HG02884 (cell line): ENCODE results near the gene MIGA2.

Experiments
- ATAC-seq: cut with Tn5 transposase; IDR thresholded peaks from one replicate; pipeline ENCODE4 v1.9.1; 2021; ENCODE audit warnings: mild to moderate bottlenecking, moderate library complexity; ENCODE audit not compliant: unreplicated experiment

MIGA2 gene

DNA sequence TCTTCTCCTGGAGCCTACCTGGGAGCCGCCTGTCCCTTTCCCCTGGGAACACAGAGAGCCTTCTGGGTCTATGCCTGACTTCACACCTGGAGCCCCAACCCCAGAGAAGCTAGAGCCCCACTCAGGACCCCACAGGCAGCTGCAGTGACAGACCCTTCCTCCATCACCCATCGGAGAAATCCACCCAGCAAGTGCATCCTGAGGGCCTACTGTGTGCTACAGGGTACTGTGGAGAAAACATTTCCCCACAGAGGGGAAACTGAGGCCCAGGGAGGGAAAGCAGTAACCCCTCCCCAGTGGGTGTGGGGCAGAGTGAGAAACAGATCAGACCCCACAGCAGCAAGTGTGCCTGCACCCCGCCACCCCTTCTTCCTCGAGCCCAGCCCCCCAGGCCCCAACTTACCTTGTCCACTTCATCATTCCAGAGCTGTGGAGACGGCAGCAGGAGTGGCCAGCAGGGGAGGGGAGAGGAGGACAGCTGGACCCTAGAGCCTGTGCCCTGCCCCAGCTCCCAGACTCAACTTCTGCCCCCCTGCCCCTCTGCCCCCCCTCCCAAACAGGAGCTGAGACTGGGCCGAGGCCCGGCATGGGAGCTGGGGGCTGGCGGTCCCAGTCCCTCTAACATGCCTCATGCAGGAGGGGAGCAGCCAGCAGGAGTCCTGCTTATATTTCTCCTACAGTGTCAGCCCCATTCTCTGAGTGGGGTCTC is 26.0 kb upstream of the MIGA2 start:
- no peak for ATAC-seq

DNA sequence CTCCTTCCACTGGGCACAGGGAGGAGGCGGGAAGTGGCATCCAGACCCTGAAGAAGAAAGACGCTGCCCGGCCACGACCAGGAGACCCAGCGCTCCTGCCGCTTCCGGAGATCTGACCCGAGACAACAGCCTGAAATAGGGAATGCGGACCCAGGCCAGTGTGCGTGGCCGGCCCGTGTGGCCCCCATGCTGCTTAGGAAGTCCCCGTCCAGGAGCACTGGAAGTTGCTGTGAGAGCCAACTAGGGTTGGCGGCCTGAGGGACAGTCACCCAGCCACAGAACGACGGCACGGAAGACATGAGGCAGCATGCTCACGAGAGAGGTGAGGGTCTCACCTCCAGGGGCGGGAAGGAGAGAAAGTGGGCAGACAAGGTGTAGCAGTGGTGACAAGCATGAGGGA is 25.3 kb upstream of the MIGA2 start:
- ATAC-seq = no peak

DNA sequence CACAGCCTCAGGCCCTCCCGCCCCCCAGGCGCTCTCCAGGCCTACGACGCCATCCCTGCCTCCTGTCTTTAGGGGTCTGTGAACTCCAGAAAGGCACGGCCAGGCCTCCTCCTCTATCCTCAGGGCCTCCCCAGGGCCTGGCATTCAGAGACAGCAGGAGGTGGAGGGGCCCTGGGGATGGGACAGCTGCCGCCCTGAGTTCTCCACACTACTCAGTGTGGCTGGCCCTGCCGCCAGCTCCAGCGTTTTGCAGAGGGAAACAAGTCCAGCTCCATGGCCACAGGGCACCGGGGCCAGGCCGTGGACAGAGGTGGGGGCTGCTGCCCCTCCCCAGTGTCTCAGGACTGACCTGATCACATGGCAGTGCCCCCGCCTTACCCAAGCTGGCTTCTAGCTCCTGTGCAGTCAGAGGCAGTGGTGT is 24.7 kb upstream of the MIGA2 start:
- ATAC-seq = no peak

DNA sequence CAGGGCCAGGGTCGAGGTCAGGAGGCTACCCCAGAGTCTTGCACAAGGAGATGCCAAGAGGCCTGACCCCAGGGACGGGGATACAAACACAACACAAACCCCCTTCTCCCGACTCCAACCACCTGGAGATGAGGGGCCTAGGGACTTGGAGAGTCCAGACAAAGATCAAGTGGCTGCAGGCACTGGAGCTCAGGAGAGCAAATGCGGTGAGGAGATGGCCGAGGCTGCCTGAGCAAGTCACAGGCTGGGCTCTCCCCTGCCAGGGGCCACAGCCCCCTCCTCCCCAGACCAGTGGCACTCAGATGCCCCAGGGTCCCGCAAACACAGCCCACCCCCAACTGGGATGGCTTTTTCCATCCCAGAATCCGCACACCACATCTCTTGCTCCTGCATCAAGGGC is 24.1 kb upstream of the MIGA2 start:
- no peak for ATAC-seq

DNA sequence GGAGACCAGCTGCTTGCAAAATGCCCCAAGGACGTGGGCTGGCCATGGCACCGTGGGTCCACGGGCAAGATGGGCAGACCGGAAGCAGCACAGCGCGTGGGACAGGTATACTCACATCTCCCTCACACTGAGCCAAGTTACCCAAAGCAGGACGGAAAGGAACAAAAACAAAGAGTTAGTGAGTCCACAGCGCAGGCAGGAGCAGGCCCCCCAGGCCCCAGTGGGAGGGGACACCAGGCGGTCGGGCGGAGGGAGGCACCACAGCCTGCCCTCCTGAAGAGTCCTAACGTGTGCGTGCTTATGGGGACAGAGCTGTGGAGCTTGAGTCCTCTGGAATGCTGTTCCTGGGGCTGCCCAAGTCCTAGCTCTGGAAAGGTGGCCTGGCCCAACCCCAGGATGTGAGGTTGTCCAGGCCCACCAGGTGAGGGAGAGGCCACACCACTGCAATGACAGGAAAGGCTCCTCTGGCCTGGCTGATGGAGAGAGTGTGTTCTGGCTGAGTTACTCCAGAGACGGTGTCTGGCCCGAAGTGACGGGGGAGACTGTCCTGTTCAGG is 23.5 kb upstream of the MIGA2 start:
- no peak for ATAC-seq

DNA sequence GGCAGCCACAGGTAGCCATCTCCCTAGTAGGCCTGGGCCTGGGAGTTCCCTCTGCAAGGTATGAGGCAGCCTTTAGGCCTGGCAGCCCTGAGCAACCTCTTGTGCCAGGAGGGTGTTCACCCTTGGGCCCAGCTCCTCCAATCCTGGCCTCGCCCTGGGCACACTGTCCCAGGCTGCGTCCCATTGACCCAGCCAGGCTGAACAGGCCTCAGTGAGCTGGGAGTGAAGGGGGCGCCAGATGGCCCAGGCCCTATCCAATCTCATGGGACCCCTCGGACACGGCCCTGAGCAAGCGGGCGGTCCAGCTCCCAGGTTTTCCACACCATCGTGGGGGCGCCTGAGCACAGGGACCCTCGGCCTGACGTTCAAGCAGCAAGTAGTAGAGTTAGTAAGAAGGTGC is 22.8 kb upstream of the MIGA2 start:
- no peak for ATAC-seq

DNA sequence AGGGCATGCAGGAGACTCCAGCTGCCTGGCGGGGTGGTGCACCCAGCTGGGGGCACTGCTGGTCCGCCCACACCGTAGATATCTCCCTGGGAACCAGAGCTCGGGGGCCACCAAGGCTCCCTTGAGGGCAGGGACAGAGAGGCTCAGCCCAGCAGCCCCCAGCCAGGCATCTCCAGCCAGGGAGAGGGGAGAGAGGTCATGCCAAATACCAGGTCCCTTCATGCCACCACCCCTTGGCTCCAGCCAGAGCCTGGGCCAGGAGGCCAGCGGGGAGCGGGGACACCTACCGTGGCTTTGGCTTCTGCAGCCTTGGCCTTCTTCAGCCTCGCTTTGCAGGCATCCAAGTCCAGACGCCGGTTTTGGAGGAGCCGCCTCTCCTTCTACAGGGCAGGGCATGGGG is 22.3 kb upstream of the MIGA2 start:
- ATAC-seq = no peak

DNA sequence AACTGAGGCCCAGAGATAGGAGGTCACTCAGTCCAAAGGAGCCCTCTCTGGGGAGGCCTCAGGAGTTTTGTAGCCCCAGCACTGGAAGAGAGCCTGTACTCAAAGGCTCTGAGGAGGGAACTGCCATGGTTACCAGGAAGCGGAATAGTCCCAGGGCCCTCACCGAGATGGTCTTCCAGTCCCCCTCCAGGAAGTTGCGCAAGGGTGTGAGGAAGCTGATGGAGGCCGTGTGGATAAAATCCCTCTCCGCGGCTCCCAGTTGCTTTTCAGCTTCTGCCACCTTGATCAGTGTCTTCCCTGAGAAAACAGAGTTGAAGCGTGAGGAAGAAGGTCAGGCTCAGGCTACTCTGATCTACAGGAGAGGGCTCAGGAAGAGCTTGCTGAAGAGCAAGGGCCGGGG is 21.8 kb upstream of the MIGA2 start:
- no peak for ATAC-seq

DNA sequence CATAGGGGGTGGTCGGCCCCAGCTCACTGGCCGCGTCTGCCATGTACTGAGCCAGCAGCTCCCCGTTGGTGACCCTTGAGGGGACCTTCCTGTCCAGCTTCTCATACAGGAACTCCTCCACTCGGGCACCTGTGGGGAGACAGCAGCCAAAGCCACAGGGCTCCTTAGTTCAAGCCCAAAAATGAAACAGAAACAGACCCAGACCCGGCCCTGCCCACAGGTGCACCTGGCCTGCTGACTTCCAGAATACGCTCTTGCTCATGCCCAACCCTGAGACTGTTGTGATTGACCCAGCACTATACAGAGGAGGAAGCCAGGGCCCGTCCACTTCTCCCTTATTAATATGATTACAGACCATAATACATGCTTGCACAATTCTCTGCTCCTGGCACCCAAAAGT is 15.3 kb upstream of the MIGA2 start:
- ATAC-seq = no peak

DNA sequence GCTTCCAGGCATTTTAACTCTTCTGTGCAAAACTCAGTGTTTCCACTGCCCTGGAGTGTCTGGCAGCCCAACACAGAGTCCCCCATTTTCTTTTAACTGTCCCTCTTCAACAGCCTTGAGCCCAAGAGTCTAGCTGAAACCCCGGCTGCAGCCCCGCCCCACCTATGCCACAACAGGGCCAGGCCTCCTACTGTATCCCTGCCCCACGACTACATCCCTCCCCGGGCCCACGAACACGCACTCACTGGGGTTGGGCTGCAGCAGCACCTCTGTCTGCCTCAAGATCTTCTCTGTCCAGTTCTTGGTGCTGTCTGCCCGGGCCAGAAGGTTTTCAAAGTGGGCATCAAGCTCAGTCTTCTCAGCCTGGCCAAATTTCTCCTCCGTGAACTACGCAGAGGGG is 14.4 kb upstream of the MIGA2 start:
- ATAC-seq = no peak

DNA sequence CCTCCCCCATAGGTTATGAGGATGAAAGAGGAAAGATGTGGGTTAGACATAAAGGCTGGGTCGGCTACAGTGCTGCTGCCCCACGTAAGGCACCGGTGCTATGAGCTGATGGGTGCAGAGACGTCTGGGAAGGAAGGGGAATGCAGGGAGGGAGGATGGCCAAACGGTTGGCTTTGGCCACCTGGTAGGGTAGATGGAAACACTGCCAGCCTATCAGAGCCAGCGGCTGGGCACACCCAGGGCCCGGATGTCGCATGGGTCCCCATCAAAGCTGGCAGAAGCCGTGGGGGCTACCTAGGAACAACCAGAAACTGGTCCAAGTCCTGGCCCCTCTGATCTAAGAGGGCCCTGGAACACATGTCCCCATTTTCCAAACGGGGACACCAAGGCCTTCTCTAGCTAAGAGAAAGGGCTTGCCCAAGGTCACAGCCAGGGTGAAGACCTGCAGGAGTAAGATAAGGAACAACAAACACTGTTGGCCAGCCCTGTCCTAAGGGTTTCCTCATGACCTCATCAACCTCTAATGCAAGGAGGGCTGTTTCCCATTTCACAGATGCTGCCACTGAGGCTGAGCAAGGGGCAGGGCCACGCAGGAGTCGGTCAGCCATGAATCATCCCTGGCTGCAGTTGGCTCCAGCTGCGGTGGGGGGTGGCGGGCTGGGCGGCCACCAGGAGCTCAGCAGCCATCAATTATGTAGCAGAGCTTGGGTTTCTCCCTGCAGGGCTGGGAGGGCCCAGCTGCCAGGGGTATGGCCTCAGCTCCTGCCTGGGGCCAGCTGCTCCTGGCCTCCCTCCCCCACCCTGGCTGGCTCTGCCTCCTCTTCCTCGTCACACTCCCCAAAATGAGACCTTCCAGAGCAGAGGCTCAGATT is 13.2 kb upstream of the MIGA2 start:
- ATAC-seq = no peak

DNA sequence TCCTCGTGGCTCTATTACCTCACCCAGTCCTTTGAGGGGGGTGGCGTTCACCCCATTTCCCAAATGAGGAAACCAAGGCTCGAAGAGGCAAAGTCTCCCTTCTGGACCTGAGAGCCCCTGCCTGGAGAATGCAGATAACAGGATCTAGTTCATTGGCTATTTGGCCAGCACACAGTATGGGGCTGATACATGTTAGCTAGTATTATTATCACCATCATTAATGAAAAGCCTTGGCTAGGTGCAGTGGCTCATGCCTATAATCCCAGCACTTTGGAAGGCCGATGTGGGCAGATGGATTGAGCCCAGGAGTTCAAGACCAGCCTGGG is 12.6 kb upstream of the MIGA2 start:
- no peak for ATAC-seq

DNA sequence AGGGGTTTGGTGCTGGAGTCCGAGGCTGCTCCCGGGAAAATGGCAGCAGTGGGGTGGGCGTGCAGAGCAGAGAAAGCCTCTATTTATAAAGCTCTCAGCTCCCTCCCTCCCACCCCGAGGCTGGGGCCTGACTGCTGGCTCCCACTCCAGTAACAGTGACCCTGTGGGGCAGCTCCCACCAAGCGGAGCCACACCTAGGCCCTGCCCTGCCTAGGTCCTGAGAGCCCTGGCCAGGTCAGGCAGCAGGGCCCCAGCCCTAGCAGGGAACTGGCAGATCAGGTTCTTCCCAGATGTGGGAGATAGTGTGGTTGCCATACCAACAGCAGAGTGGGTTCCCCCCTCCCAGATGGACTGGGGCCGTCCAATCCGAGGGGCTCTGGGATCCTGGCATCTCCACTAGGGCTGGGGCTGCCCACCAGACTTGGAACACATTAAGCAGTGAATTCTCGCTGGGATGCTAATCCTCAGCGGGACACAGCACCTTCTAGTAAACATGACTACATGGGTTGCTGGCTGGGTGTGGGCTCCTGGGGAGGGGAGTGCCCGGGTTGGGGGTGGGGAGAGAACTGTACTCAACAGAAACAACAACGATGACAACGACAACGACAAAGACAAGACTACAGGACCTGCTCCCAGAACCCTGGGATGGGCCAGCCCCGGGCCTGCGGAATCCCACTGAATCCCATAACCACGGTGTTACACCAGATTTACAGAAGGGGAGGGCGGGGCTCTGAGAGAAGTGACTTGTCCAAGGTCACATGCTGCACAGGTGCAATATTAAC is 9.8 kb upstream of the MIGA2 start:
- ATAC-seq = no peak

DNA sequence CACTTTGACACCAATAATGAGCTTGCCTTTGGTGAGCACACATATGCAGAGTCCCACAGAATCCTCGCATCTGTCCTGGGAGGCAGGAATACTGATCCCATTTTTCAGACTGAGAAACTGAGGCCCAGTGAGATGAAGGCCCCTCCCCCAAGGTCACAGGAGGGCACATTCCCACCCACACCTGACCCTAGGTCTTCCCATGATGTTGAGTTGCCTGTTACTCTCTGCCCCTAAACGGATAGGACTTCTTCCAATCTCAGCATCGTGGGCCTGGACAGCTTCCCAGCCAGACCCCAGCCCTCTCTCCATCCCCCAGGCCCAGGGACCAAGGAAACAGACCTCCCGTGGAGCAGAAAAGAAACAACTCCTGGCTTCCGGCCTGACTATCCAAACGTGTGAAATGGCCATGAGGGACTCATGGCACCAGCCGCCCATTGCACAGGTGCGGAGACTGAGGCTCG is 9.2 kb upstream of the MIGA2 start:
- no peak for ATAC-seq

DNA sequence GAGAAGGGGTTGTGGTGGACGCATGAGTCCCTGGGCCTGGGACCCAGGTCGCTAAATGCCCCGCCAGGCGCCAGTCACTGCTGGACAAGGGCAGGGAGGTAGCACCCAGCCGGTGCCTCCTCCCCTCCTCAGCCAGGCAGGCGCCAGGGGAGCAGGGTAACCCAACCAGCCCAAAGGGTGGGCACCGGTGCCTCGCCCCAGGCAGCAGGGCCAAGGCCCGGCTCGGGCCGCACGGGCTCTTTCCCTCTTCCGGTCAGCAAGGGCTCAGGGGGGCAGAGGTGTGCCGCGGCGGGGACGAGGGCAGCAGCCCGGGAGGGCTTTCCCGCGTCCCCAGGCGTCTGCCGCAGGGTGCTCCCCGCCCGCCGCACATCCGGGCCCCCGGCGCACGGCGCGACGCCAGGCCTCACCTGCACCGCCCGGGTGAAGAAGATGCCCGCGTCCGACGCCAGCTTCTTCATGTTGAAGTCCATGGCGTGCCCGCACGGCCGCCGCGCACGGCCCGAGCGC is 8.7 kb upstream of the MIGA2 start:
- ATAC-seq = peak; percentile 29

DNA sequence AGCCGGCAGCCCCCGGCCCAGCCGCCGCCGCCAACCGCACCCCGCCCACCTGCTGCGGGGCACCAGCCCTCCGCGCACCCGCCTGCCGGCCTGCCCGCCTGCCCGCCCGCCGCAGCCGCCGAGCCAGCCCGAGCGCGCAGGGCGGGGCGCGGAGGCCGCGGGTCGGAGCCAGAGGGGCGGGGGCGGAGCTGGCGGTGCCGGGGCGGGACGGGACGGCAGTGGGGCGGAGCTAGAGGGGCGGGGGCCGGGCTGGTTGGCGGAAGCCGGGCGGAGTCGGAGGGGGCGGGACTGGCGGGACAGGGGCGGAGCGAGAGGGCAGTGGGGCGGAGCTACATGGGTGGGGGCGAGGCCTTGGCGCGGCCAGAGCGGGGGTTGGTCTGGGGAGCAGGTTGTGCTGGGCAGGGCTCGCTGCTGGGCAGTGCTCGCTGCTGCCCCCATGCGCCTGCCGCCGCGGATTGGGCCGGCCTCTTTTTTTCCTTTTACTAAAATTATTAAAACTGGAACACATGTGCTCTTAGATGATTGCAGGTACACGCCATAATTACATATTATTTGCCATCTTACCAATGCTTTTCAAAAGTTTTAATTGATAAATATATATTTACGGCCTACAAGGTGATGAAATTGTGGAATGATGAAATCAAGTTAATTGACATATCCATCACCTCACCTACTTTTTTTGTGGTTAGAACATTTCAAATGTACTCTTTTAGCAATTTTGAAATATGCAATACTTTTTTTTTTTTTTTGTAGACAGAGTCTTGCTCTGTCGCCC is 8.0 kb upstream of the MIGA2 start, which contains the start of gene SH3GLB2:
Gene SH3GLB2, minus strand, starts transcription at position 140 of the 775 bp plus-strand sequence. CDS start 177 bp downstream, outside the sequence.
- ATAC-seq = peak; percentile 74

DNA sequence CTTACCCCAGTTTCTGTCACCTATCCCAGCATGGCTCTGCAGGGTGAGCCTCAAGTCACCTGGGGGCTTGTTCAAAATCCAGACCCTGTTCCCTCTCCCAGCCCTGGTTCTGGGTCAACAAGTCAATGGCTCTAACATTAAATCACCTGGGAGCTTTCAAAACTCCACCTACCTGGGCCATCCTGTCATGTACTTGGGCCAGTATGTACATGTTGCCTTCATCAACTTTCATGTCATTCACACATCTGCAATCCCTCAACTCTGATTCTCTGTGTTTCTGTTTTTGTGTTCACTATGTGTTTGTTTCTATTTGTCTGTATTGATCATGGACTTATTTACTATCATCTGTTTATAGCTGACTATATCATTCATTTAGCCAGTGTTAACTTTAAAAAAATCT is 6.2 kb upstream of the MIGA2 start:
- ATAC-seq = no peak

DNA sequence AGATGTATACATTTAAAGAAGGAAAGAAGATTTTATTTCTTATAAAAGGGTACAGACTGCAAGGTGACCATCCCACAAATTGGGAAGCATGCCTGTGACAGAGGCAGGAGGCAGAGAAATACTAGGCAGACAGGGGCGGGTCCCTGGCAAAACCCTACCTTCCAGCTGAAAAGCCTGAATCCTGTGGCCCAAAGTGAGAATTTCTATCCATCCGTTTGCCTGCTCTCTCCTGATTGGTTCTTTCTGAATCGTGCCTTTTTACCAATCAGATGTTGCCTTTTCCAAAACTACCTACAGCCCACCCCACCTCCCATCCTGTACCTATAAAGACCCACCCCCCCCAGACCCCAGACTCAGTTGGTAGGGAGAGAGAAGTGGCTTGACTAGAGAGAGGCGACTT is 4.9 kb upstream of the MIGA2 start:
- no peak for ATAC-seq

DNA sequence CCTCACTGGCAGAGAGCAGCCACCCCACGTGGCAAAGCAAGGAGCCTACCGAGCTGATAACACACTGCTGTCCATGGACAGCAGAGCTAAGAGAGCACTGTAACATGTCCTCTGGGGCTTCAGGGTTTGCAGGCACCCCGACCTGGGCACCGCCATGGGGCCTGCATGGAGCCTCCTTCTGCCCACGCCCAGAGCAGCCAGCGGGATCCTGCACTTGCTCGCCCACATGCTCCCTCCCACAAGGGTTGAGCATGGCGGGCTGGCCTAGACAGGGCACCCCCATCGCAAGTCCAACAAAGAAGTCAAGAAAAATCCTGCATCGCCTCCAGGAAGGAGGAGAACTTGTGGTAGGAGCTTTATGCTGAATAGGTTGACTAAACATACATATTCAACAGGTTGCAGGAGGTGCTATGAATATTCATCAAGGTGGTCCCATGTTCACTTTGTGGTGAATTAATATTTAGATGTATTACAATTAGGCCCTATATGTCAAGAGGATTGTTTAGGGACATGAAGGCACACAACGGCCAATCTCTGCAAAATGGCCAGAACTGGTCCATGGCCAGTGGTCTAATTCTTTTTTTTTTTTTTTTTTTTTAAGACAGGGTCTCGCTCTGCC is 3.8 kb upstream of the MIGA2 start:
- ATAC-seq = no peak

DNA sequence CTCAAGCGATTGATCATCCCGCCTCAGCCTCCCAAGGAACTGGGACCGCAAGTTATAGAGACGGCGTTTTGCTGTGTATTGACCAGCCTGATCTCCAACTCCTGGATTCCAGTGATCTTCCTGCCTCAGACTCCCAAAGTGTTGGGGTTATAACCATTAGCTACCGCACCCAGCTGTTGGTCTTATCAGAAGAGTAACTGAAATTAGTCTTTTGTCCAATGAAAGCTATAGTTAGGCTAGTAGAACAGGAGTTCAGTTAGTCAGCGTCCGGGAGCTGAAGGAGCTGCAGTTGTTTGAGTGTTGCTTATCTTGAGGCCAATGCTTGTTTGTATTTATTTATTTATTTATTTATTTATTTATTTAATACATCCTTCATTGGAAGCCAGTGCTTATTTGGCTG is 3.2 kb upstream of the MIGA2 start:
- ATAC-seq = no peak
